BLaER1 (cell line): ENCODE measurements around the gene NHERF1.
A peak's percentile ranks its signal among the peaks of the same experiment; 100 is the strongest.

ENCODE experiments used
- H3K27ac ChIP-seq: shearing (Covaris generic); formaldehyde crosslinking; 2 replicates; pipeline ENCODE4 v1.8.1; 2022
- H3K27me3 ChIP-seq: shearing (Covaris generic); formaldehyde crosslinking; 2 replicates; pipeline ENCODE4 v1.8.1; 2022
- H3K36me3 ChIP-seq: shearing (Covaris generic); formaldehyde crosslinking; 2 replicates; pipeline ENCODE4 v1.8.1; 2022
- H3K4me1 ChIP-seq: shearing (Covaris generic); formaldehyde crosslinking; 2 replicates; pipeline ENCODE4 v1.8.1; 2022
- H3K4me2 ChIP-seq: shearing (Covaris generic); formaldehyde crosslinking; 2 replicates; pipeline ENCODE4 v1.8.1; 2022
- H3K4me3 ChIP-seq: shearing (Covaris generic); formaldehyde crosslinking; 2 replicates; pipeline ENCODE4 v1.8.1; 2022
- H3K9ac ChIP-seq: shearing (Covaris generic); formaldehyde crosslinking; 2 replicates; pipeline ENCODE4 v1.8.1; 2022
- H3K9me3 ChIP-seq: shearing (Covaris generic); formaldehyde crosslinking; 2 replicates; pipeline ENCODE4 v1.8.1; 2022
- H4K20me1 ChIP-seq: shearing (Covaris generic); formaldehyde crosslinking; 2 replicates; pipeline ENCODE4 v1.8.1; 2022
- Cebpa-rat ChIP-seq: shearing (Covaris generic); IDR thresholded peaks from 2 replicates; pipeline ENCODE4 v1.8.1; 2022

NHERF1 gene

DNA sequence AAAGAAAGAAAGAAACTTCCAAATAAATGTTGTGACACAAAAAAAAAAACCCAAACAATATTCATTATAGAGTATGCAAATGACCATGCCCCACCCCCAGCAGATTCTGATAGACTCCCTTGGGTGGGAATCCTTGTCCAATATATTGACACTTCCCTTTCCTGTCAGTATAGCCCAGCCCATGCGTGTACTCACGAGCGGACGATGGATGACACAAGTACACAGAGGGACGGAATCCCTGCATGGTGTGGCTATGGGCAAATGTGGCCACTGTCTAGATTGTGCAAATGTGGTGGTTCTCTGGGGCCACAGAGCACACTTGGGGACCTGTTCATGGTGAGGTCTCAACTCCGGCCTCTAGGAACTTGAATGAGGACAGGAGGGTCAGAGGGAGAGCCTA, 8.3 kb upstream of the NHERF1 start:
- Histone ChIP-seq H3K27me3 (no peaks in the 10 kb centered on the region), H3K9me3 (no peaks in the 10 kb centered on the region), H3K9ac (0 out of 2 replicates have a peak overlapping the region, but pooled peaks have one; percentile 9), H3K36me3 (no peaks in the 10 kb centered on the region), H3K4me1 (peaks cover 99% of the 10 kb centered on the region), H3K4me3 (no peak overlapping the region), H3K27ac (peak overlapping the region; percentile 75; the same call in 1 of the 2 replicates), H3K4me2 (peak overlapping the region; percentile 92), H4K20me1 (no peaks in the 10 kb centered on the region)
- TF ChIP-seq Cebpa-rat = no peak

DNA sequence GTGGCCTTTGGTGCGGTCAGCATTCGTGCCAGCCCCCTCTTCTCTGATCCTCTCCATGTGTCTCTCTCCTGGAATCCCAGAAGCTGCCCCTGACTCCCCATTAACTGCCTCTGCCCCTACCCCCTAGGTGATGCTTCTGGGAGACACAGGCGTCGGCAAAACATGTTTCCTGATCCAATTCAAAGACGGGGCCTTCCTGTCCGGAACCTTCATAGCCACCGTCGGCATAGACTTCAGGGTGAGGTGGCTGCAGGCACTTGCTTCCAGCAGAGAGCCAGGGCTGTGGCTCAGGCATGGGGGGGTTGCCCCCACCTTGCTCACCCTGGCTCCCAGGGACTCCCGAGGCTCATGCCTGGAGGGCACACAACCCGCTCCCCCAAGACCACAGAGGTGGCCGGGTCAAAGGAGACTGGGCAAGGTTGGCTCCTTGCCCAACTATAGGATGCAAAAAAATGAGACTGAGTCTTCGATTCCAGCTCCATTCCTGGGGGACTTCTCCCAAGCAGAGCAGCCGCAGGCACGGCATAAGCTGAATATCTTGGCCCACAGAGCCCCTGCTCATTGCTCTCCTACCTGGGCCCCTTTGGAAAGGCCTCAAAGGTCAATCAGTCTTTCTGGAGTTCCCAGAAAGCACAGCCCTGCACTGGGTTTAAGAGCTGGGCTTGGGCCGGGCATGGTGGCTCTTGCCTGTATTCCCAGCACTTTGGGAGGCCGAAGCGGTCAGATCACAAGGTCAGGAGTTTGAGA, 7.6 kb upstream of the NHERF1 start:
- peaks cover 5% of the 10 kb centered on the region; the same call in 1 of the 2 replicates for H3K27me3 ChIP-seq
- H3K4me1 ChIP-seq = peaks cover 99% of the 10 kb centered on the region

DNA sequence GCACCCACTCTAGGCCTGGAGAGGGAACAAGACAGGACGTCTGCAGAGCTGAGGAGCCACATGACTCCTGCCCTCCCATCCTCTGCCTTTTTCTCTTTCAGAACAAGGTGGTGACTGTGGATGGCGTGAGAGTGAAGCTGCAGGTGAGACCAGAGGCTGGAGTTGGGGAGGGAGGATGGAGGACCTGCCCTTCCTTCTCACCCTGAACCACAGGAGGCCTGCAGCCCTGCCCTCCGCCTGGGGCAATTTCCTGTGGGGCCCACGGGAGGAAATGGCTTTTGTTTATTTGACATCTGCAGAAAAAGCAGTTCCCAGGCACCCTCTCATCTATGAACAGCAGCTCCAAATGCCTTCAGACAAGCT, 6.3 kb upstream of the NHERF1 start:
- H3K27me3 ChIP-seq = peaks cover 13% of the 10 kb centered on the region; the same call in 1 of the 2 replicates
- TF ChIP-seq Cebpa-rat = no peak
- H3K36me3 ChIP-seq = no peaks in the 10 kb centered on the region
- peak overlapping the region; percentile 34; the same call in 1 of the 2 replicates for H3K9ac ChIP-seq
- no peaks in the 10 kb centered on the region for H4K20me1 ChIP-seq
- peaks cover 99% of the 10 kb centered on the region for H3K4me1 ChIP-seq
- H3K4me3 ChIP-seq = 0 out of 2 replicates have a peak overlapping the region, but pooled peaks have one; percentile 22
- H3K27ac ChIP-seq = peak overlapping the region; percentile 75
- peak overlapping the region; percentile 92 for H3K4me2 ChIP-seq
- no peaks in the 10 kb centered on the region for H3K9me3 ChIP-seq

More for the DNA sequence above, 7.6 kb upstream of the NHERF1 start:
- no peak for TF ChIP-seq Cebpa-rat
- Histone ChIP-seq H3K27ac (peak overlapping the region; percentile 75), H3K4me2 (peak overlapping the region; percentile 92), H3K9me3 (no peaks in the 10 kb centered on the region), H3K36me3 (no peaks in the 10 kb centered on the region), H3K9ac (peak overlapping the region; percentile 9; the same call in 1 of the 2 replicates), H4K20me1 (no peaks in the 10 kb centered on the region), H3K4me3 (no peak overlapping the region)

DNA sequence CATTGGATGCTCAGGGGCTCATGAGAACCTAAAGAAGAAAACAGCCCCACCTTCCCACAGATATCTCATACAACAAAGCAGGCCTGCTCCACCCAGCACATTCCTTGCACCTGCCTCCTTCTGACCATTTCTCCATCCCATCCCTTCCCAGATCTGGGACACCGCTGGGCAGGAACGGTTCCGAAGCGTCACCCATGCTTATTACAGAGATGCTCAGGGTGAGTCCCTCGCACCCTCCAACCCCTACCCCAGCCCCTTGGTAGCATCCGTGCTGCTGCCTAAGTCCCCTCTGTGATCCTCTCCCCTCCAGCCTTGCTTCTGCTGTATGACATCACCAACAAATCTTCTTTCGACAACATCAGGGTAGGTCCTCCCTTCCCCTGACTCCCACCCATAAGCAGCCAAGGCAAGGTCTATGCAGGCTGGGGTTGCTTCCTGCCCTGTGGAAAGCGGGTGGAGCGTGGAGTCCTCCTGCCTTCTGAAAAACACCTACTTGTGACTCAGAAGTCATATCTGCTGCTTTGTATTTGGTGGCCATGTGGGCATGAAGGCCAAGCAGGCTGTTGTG, 5.4 kb upstream of the NHERF1 start:
- no peaks in the 10 kb centered on the region for H3K9me3 ChIP-seq
- H3K27me3 ChIP-seq = peaks cover 13% of the 10 kb centered on the region; the same call in 1 of the 2 replicates
- peak overlapping the region; percentile 92 for H3K4me2 ChIP-seq
- H3K4me1 ChIP-seq = peaks cover 99% of the 10 kb centered on the region
- H3K4me3 ChIP-seq = no peak overlapping the region
- H4K20me1 ChIP-seq = no peaks in the 10 kb centered on the region
- no peaks in the 10 kb centered on the region for H3K36me3 ChIP-seq
- no peak for TF ChIP-seq Cebpa-rat
- peak overlapping the region; percentile 75 for H3K27ac ChIP-seq
- H3K9ac ChIP-seq = no peak overlapping the region

DNA sequence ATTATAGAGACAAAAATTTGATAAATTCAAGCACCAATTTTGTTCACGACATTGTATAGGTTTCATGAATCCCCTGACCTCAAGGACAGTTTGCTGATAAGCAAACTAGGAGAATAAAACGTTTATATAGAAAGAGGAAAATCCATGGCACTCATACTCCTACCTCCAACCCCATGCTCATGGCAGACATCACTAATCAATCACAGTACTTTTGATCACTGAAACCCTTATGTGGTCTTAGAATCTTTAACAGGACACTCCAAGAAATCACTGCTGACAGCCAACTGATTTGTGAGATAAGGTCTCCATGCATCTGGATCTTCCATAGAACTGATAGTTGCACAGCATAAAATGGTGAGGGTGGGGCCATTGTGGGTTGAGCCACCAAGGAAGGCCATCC, 4.7 kb upstream of the NHERF1 start:
- Histone ChIP-seq H3K27ac (no peak overlapping the region), H3K9ac (no peak overlapping the region), H3K4me2 (peak overlapping the region; percentile 92), H3K36me3 (no peaks in the 10 kb centered on the region), H3K9me3 (no peaks in the 10 kb centered on the region), H3K4me3 (no peak overlapping the region), H3K4me1 (peaks cover 93% of the 10 kb centered on the region), H4K20me1 (peaks cover 2% of the 10 kb centered on the region), H3K27me3 (peaks cover 13% of the 10 kb centered on the region; the same call in 1 of the 2 replicates)
- no peak for TF ChIP-seq Cebpa-rat

DNA sequence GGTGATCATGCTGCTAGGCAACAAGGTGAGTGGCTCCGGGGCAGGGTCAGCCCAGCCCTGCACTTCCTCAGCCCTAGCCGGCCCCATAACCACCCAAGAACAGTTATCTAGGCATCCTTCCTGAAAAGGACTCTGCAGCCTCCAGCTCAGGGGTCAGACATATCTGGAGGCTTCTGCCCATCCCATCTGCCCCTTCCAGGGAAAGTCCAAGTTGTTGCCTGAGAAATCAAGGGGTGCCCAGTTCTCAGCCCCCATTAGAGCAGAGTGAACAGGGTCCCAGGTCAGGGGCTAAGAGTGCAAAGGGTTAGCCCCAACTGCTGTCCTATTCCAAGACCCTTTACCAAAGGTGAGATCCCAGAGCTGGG, 4.1 kb upstream of the NHERF1 start:
- Histone ChIP-seq H3K27ac (no peak overlapping the region), H3K9ac (no peak overlapping the region), H3K4me2 (peak overlapping the region; percentile 92), H3K4me1 (peaks cover 91% of the 10 kb centered on the region), H4K20me1 (peaks cover 8% of the 10 kb centered on the region), H3K9me3 (no peaks in the 10 kb centered on the region), H3K4me3 (no peak overlapping the region), H3K27me3 (peaks cover 16% of the 10 kb centered on the region; the same call in 1 of the 2 replicates), H3K36me3 (no peaks in the 10 kb centered on the region)
- TF ChIP-seq Cebpa-rat = no peak

DNA sequence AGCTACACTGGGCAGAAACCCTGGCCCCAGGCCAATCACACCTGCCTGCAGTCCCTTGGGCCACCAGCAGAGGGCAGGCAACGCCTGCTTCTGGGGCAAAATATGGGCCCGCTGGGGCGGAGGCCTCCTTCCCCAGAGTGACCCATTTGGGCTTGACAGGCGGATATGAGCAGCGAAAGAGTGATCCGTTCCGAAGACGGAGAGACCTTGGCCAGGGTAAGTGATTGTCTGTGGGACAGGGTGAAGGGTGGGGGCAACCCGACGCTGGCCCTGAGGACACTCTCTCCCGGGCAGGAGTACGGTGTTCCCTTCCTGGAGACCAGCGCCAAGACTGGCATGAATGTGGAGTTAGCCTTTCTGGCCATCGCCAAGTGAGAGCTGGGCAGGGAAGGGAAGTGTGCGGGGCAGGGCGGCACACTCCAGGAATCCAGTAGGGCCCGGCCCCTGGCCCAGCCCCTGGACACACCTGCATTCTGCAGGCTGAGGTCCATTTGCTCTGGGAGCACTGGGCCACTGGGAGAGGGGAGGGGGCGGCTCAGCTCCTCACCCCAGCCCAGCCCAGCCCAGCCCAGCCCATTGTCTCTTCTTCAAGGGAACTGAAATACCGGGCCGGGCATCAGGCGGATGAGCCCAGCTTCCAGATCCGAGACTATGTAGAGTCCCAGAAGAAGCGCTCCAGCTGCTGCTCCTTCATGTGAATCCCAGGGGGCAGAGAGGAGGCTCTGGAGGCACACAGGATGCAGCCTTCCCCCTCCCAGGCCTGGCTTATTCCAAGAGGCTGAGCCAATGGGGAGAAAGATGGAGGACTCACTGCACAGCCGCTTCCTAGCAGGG, 3.5 kb upstream of the NHERF1 start:
- Histone ChIP-seq H3K27me3 (peaks cover 22% of the 10 kb centered on the region; the same call in 1 of the 2 replicates), H3K4me3 (no peak overlapping the region), H3K9me3 (no peaks in the 10 kb centered on the region), H3K27ac (no peak overlapping the region), H3K4me2 (peak overlapping the region; percentile 92), H3K9ac (no peak overlapping the region), H4K20me1 (peaks cover 14% of the 10 kb centered on the region), H3K4me1 (peaks cover 91% of the 10 kb centered on the region), H3K36me3 (no peaks in the 10 kb centered on the region)
- TF ChIP-seq Cebpa-rat = no peak

DNA sequence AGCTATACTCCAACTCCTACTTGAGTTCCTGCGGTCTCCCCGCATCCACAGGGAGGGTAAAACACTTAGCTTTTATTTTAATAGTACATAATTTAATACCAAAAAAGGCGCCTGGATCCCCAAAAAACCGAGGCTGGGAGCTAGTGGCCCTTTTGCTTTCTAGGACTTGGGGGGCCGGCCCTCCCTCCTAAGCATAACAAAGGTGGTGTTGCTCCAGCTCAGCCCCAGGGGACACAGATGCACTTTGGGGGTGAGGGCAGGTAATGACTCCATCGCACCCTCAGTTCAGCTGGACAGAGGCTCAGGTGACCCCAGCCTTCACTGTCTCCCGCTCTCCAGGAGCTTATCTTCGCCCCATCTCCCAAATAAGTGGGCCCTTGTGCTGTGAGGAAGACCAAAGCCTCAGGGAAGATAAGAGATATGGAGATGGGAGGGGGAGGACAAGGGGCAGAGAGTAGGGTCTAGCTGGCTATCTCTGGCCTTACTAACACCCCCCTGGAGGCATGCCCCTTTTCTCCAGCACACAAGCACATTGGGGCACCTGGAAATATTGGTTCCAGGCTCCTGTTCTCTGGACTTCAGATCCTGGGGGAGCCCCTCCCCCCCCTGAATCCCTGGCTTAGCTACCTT, 2.8 kb upstream of the NHERF1 start:
- Histone ChIP-seq H3K27ac (no peak overlapping the region), H3K4me3 (no peak overlapping the region)

DNA sequence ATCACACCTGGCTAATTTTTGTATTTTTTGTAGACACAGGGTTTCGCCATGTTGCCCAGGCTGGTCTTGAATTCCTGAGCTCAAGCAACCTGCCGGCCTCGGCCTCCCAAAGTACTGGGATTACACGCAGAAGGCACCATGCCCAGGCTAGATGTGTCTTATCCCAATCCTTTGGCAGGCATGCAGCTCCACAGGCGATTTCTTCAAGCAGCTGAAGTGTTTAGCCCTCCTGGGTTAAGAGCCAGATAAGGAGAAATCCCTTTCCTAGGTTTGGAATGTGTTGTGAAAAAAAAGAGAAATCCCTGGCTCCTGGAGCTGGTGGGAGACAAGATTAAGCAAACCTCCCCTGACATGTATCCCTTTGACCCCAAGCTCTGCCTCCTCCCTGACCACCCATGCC, 2.1 kb upstream of the NHERF1 start:
- H3K36me3 ChIP-seq = no peaks in the 10 kb centered on the region
- H3K9ac ChIP-seq = no peak overlapping the region
- no peak overlapping the region for H3K4me3 ChIP-seq
- peaks cover 28% of the 10 kb centered on the region for H4K20me1 ChIP-seq
- no peak overlapping the region for H3K27ac ChIP-seq
- no peak for TF ChIP-seq Cebpa-rat
- H3K4me2 ChIP-seq = peak overlapping the region; percentile 100; the same call in 1 of the 2 replicates
- no peaks in the 10 kb centered on the region for H3K9me3 ChIP-seq
- peaks cover 31% of the 10 kb centered on the region; the same call in 1 of the 2 replicates for H3K27me3 ChIP-seq
- H3K4me1 ChIP-seq = peaks cover 90% of the 10 kb centered on the region

More for the DNA sequence above, 2.8 kb upstream of the NHERF1 start:
- Histone ChIP-seq H3K36me3 (no peaks in the 10 kb centered on the region), H3K4me2 (peak overlapping the region; percentile 92), H3K9me3 (no peaks in the 10 kb centered on the region), H3K4me1 (peaks cover 90% of the 10 kb centered on the region), H4K20me1 (peaks cover 21% of the 10 kb centered on the region), H3K9ac (no peak overlapping the region), H3K27me3 (peaks cover 27% of the 10 kb centered on the region; the same call in 1 of the 2 replicates)
- no peak for TF ChIP-seq Cebpa-rat
